Stimulated activated naive CD8-positive, alpha-beta T cell treated with anti-CD3 and anti-CD28 coated beads, Interleukin-15, Interleukin-2, amounts not matched to agents 100 U/mL and 50 U/mL, for 24 hours (primary cell): ENCODE measurements around the gene ATP8B1.

Experiments
- ATAC-seq: fragments of 150-1000 bp; cut with Tn5 transposase; one replicate; pipeline ENCODE4 v1.10.0; 2021
- DNase-seq: peaks from one replicate; pipeline ENCODE4 v3.0.0; 2021

The ATP8B1 gene

DNA sequence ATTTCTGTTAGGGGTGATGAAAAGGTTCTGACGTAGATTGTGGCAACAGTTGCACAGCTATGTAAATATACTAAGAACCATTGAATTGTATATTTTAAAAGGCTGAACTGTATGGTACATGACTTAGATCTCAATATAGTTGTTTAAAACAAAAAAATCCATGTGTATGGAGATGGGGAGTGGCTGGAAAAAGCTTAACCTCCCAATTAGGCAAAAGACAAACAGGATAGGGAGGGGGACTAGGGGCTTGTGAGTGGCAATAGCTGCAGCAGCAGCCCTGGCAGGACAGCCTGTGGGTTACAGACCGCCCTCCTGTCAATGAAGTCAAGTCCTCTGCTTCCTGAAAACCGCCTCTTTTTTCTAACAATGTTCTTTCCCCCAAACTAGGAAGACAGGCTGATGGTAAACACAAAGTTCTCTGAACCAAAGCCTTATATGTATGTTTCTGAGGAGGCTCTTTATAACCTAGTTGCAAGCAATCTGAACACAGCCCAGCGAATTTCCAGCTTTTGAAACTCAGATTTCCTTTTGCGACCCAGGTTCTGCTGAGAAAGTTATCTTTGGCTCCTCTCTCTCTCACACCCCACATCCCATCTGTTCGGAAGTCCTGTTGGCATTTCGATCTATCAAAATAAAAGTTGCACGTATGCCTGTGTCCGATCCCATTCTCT, 10.3 kb downstream of the ATP8B1 start:
- no peak for DNase-seq
- ATAC-seq, result no peak

DNA sequence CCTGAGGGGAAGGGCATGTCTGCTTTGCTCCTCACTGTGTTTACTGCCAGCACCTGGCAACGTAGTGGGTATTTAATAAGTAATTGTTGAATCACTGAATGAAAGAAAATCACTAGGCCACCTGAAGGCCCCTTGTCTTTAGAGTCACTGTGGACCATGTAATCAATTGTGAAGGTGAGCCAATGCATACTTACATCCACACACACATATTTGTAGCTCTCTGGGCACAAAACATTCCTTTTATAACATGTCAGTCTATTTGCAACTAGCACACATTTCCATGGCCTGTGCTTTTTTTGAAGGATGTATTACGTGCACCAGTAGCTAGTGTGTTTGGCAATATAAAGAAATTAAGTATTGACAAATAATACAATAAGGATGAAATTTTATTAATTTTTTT, 11.2 kb downstream of the ATP8B1 start:
- ATAC-seq (no peak), DNase-seq (no peak)

- ATAC-seq (no peak), DNase-seq (no peak)
Measured at GRCh38 chr18:57791192-57791591, 11.9 kb downstream of the ATP8B1 start.

GRCh38 chr18:57790316-57790715, 12.8 kb downstream of the ATP8B1 start:
- no peak for DNase-seq
- ATAC-seq, result no peak

GRCh38 chr18:57789759-57790158, 13.4 kb downstream of the ATP8B1 start:
- no peak for DNase-seq
- no peak for ATAC-seq

DNA sequence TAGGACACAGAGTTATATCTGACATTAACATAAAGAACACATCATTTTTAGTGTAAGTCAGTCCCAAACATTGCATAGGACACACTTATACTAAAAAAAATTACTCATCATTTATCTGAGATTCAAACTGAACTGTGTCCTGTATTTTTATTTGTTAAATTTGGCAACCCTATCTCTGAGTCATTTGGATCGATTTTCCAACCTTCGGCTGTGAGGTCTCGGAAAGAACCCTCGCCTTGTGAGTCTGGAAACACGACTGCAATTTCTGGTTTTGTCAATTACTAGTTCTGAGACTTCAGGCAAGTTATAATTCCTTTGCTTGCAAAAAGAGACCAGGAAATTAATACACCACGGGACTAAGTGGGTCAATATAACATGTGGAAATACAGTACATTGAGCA, 14.0 kb downstream of the ATP8B1 start:
- ATAC-seq (no peak), DNase-seq (no peak)

DNA sequence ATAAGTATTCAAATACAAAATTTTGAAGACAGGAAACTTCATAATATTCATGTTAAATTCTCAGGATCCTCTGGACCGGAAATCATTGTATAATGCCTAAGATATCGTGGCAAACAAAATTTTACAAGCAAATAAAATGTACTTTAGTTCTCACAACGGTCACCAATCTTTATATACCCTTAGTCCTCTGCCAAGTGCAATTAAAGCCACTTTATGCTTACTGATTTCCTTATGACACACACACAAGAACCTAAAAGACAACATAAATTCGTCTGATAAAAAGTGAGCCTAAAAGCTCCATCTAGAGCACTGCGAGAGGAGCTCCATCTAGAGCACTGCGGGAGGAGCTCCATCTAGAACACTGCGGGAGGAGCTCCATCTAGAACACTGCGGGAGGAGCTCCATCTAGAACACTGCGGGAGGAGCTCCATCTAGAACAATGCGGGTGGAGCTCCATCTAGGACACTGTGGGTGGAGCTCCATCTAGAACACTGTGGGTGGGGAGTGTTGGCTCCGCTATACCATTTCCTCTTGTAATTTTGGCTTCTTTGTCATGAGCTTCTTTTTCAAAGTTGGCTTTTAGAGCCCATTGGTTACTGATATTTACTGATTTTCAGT, 15.9 kb downstream of the ATP8B1 start:
- ATAC-seq (no peak), DNase-seq (no peak)

DNA sequence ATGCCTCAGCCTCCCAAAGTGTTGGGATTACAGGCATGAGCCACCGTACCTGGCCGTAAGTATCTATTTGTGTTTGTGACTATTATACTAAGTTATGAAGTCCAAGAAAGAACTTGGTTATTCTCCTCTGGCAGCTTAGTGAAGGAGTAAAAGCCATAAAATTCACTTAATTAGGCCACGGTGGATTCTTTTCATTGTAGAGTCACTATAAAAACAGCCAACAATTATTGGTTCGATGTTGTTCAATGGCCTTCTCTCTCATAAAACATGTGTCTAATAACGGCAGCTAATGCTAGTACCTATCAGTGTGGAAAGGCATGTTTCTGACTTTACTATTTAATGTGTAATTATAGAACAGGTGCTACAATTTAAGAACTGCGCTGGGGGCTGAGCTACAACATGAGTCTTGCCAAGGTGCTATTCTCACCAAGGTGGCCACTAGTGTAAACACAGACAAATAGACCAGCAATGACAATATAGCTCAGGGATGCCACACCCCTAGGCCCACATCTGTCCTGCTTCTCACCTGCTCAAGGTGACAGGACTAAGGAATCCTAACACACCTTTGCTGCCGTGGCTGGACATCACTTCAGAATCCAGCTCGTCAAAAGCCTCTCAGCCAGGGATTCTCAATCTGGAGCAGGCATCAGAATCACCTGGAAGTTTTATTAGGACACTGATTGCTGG, 17.2 kb downstream of the ATP8B1 start:
- DNase-seq, result no peak
- no peak for ATAC-seq

- ATAC-seq (no peak), DNase-seq (no peak)
Measured at GRCh38 chr18:57784801-57785114, 18.4 kb downstream of the ATP8B1 start.

GRCh38 chr18:57784034-57784800, 18.9 kb downstream of the ATP8B1 start:
- ATAC-seq (peak; percentile 46), DNase-seq (no peak)

GRCh38 chr18:57782049-57782448, 21.1 kb downstream of the ATP8B1 start:
- DNase-seq, result no peak
- no peak for ATAC-seq

- DNase-seq (no peak), ATAC-seq (no peak)
Measured at GRCh38 chr18:57780706-57781347, 22.3 kb downstream of the ATP8B1 start.

- no peak for DNase-seq
- no peak for ATAC-seq
Measured at GRCh38 chr18:57780318-57780705, 22.8 kb downstream of the ATP8B1 start.

GRCh38 chr18:57776767-57777166, 26.3 kb downstream of the ATP8B1 start:
- DNase-seq (no peak), ATAC-seq (no peak)

GRCh38 chr18:57776354-57776753, 26.8 kb downstream of the ATP8B1 start:
- ATAC-seq, result peak; percentile 86

DNA sequence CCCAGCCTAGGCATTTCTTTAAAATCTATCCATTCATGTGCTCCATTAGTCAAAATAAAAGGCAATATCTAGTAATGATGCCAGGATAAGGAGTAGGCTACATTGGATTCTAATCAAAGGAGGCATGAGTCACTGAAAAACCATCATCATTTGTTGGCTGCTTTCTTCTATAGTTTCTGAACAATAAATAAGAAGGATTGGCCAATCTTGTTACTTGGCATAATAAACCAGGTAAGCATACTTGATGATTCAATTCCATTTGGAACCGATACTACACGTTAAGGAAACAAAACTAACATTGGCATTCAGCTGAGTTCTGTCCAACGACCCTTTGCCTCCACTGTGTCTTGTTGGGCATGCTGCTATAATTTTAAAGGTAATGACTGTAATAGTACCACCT, 27.2 kb downstream of the ATP8B1 start:
- ATAC-seq, result peak; percentile 56
- DNase-seq, result no peak

More at GRCh38 chr18:57776354-57776753, 26.8 kb downstream of the ATP8B1 start:
- DNase-seq, result peak; percentile 39

DNA sequence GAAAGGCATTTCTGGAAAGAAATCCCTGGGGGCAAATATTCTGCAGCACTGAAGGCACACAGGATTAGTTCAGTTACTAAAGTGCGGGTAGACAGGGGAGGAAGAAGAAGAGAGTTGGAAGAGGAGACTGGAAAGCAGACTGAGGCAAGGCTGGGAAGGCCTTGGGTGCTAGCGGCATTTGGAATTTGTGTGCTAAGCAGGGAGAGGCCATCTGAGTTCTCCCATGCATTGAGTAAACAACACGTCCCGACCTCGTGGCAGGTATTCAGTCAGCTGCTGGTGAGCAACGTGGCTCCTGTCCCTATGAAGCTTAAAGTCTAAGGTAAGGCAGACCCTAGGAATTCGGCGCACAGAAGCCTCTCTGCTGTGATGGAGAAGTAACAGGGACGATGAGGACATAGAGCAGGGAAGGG, 30.7 kb downstream of the ATP8B1 start:
- DNase-seq, result no peak
- no peak for ATAC-seq

DNA sequence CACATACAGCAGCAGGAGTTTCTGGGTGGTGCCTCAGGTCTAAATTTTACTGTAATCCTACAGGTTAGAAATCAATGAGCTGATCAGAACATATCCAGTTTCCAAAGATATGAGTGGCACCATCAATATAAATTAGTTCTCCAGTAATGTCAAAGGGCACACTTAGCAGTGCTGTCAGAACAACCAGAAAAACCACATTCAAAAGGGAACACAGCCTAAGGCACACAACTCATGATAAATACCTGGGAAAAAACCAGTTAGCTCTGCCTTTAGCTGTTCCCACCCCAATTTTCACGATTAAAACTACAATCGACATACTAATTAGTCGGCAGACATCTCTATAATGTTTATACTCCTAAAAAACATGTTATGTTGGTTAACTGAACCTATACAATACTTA, 31.5 kb downstream of the ATP8B1 start:
- DNase-seq, result no peak
- ATAC-seq, result no peak

- no peak for ATAC-seq
- no peak for DNase-seq
Measured at GRCh38 chr18:57771193-57771592, 31.9 kb downstream of the ATP8B1 start.

- ATAC-seq (no peak), DNase-seq (no peak)
Measured at GRCh38 chr18:57768537-57769326, 34.4 kb downstream of the ATP8B1 start.

- DNase-seq (no peak), ATAC-seq (no peak)
Measured at GRCh38 chr18:57767259-57768050, 35.7 kb downstream of the ATP8B1 start.
